Measurements from ENCODE around the gene AADACL2. TPM values are rescaled to one million over a fixed set of nuclear protein-coding genes. Genes with fewer than 3 reads are reported as not detected.
A peak's percentile ranks its signal among the peaks of the same experiment; 100 is the strongest.
"Not testable (repeated sequence)": the region's sequence is repeated elsewhere in the genome, so short reads cannot be mapped to it uniquely, and the experiment has no call there.

AADACL2 gene
- total and polyA plus RNA-seq, 2 experiments from 2014 or later: not detected

DNA sequence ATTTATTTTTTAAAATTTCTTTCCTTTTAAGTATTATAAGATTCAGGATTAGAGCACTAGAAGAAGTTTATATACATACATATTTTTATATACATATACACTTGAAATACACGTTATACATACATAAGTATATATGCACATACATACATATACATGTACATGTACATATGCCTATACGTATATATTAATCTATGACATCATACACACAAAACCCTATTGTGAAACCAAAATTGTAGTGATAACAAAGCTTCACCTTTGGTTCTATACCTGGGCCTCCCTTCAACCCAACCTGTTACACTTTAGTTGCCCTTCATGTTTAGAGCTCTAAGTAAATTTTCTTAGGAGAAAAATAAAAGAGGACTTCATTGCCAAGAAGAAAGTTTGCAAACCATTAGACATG is 17.0 kb downstream of the AADACL2 start:
- in situ Hi-C loops (cut with MboI): no loop called here
- H3K9ac ChIP-seq: no peak overlapping the region
- no peaks in the 10 kb centered on the region; the same call in 1 of the 2 replicates for H3F3A ChIP-seq (ENCODE audit: insufficient read depth)
- DNase-seq: no peak
- peaks cover 8% of the 10 kb centered on the region; the same call in 1 of the 2 replicates for H3K4me1 ChIP-seq (ENCODE audit: insufficient read depth)
- H3K9me3 ChIP-seq (ENCODE audit: low read depth): no peaks in the 10 kb centered on the region
- no peak overlapping the region for H3K27ac ChIP-seq
- TF ChIP-seq EZH2phosphoT487 (IDR thresholded peaks at IDR 0.05; ENCODE audit: insufficient read depth, low read depth): no peak
- TF ChIP-seq EZH2 (IDR thresholded peaks at IDR 0.05; ENCODE audit: insufficient read depth, poor library complexity, severe bottlenecking): no peak
- no peaks in the 10 kb centered on the region for H3K27me3 ChIP-seq (replicated peaks; ENCODE audit: insufficient read depth)
- no peaks in the 10 kb centered on the region; the same call in 1 of the 2 replicates for H3K9me2 ChIP-seq (ENCODE audit: insufficient read depth)
- no peak overlapping the region for H3K4me2 ChIP-seq (ENCODE audit: unreplicated experiment)
- no peaks in the 10 kb centered on the region for H3K79me2 ChIP-seq (ENCODE audit: insufficient read depth)
- no peaks in the 10 kb centered on the region for H4K20me1 ChIP-seq (ENCODE audit: insufficient read depth)
- H3K36me3 ChIP-seq (ENCODE audit: low read depth): no peaks in the 10 kb centered on the region
- WGBS, 2 experiments (ENCODE audit: low coverage in 1 of 2, low lambda C conversion rate in 2 of 2, missing lambda C conversion rate in 2 of 2): 37 to 46% methylated on average over 2 of the region's 2 CpGs
- no peak overlapping the region for H2AFZ ChIP-seq
- H3K4me3 ChIP-seq: no peak overlapping the region

DNA sequence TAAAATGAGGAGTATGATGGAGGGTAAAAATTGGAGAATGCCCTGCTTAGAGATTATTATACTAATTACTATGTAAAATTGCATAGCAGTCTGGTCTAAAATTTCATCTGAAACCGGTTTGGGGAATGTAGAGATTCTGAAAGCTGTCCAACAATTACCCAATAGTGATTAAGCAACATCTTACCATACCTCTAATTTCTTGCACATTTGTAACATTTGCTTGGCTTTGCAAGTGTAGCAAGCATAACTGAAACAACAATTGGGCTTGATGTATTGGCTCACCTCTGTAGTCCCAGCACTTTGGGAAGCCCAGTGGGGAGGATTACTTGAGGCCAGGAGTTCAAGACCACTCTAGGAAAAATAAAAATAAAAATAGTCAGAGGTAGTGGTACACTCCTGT is 17.4 kb downstream of the AADACL2 start:
- Histone ChIP-seq H3K27ac (no peak overlapping the region), H3K4me1 (ENCODE audit: insufficient read depth) (peaks cover 8% of the 10 kb centered on the region; the same call in 1 of the 2 replicates), H3F3A (ENCODE audit: insufficient read depth) (no peaks in the 10 kb centered on the region; the same call in 1 of the 2 replicates), H3K9me2 (ENCODE audit: insufficient read depth) (no peaks in the 10 kb centered on the region; the same call in 1 of the 2 replicates), H3K79me2 (ENCODE audit: insufficient read depth) (no peaks in the 10 kb centered on the region), H3K36me3 (ENCODE audit: low read depth) (no peaks in the 10 kb centered on the region), H4K20me1 (ENCODE audit: insufficient read depth) (no peaks in the 10 kb centered on the region), H3K4me3 (no peak overlapping the region), H2AFZ (no peak overlapping the region), H3K27me3 (replicated peaks; ENCODE audit: insufficient read depth) (no peaks in the 10 kb centered on the region), H3K4me2 (ENCODE audit: unreplicated experiment) (no peak overlapping the region), H3K9me3 (ENCODE audit: low read depth) (no peaks in the 10 kb centered on the region), H3K9ac (no peak overlapping the region)
- no peak for TF ChIP-seq EZH2 (IDR thresholded peaks at IDR 0.05; ENCODE audit: insufficient read depth, poor library complexity, severe bottlenecking)
- no peak for TF ChIP-seq EZH2phosphoT487 (IDR thresholded peaks at IDR 0.05; ENCODE audit: insufficient read depth, low read depth)
- peak; percentile 69 for DNase-seq
- 0% methylated on average over 1 of the region's 1 CpG for whole genome bisulfite sequencing, 2 experiments (ENCODE audit: low coverage in 1 of 2, low lambda C conversion rate in 2 of 2, missing lambda C conversion rate in 2 of 2)
- in situ Hi-C loops (cut with MboI): no loop called here

DNA sequence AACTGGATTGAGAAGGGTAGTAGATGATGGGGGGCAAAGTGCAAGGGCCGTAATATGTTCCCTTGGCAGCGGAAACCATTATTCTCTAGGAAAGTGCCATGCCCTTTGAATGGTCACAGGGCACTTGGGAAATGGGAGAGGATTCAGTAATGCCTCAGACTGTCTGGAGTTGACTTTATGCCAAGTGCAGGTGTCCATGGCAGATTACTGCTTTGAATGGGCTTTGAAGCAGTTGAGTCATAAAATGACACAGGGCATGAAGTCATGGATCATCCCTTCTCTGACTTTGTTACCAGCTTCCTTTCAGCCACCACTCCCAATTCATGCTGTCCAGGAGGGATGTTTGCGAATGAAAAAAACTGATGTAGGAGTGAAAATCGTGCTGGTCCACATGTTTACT is 20.1 kb downstream of the AADACL2 start:
- Histone ChIP-seq H3F3A (ENCODE audit: insufficient read depth) (no peaks in the 10 kb centered on the region; the same call in 1 of the 2 replicates), H3K9me2 (ENCODE audit: insufficient read depth) (no peaks in the 10 kb centered on the region; the same call in 1 of the 2 replicates), H3K27me3 (replicated peaks; ENCODE audit: insufficient read depth) (no peaks in the 10 kb centered on the region), H3K79me2 (ENCODE audit: insufficient read depth) (no peaks in the 10 kb centered on the region), H3K4me2 (ENCODE audit: unreplicated experiment) (no peak overlapping the region), H3K9ac (no peak overlapping the region), H2AFZ (no peak overlapping the region), H3K4me1 (ENCODE audit: insufficient read depth) (peaks cover 8% of the 10 kb centered on the region; the same call in 1 of the 2 replicates), H3K36me3 (ENCODE audit: low read depth) (no peaks in the 10 kb centered on the region), H3K4me3 (no peak overlapping the region), H4K20me1 (ENCODE audit: insufficient read depth) (no peaks in the 10 kb centered on the region), H3K9me3 (ENCODE audit: low read depth) (no peaks in the 10 kb centered on the region), H3K27ac (no peak overlapping the region)
- DNase-seq: no peak
- WGBS, 2 experiments (ENCODE audit: low coverage in 1 of 2, low lambda C conversion rate in 2 of 2, missing lambda C conversion rate in 2 of 2): 79 to 81% methylated on average over 4 of the region's 4 CpGs
- TF ChIP-seq EZH2 (IDR thresholded peaks at IDR 0.05; ENCODE audit: insufficient read depth, poor library complexity, severe bottlenecking) (no peak), EZH2phosphoT487 (IDR thresholded peaks at IDR 0.05; ENCODE audit: insufficient read depth, low read depth) (no peak)
- in situ Hi-C loops (cut with MboI): no loop called here

DNA sequence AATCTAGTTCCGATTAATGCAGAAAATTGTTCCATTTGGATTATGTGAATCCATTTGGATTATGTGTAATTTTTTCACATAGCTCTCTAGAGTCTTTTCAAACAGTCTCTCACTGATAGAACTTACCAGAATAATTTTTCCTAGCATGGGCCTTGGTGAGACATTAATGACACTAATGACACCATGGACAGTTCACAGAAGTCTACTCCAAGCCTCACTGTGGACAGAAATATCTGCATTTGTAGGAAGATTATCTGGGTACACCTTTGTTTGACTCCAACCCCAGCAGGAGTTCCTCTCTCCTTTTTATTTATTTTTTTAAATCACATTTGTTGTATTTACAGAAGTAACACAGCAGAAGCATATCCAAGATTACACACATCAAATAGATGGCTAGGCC is 27.9 kb downstream of the AADACL2 start:
- WGBS, 2 experiments (ENCODE audit: low coverage in 1 of 2, low lambda C conversion rate in 2 of 2, missing lambda C conversion rate in 2 of 2): 93 to 100% methylated on average over 1 of the region's 1 CpG
- no peak for TF ChIP-seq EZH2 (IDR thresholded peaks at IDR 0.05; ENCODE audit: insufficient read depth, poor library complexity, severe bottlenecking)
- no peak overlapping the region for H3K4me3 ChIP-seq
- DNase-seq: no peak
- H3F3A ChIP-seq (ENCODE audit: insufficient read depth): peaks cover 7% of the 10 kb centered on the region
- H4K20me1 ChIP-seq (ENCODE audit: insufficient read depth): no peaks in the 10 kb centered on the region
- peaks cover 11% of the 10 kb centered on the region for H3K4me1 ChIP-seq (ENCODE audit: insufficient read depth)
- no peaks in the 10 kb centered on the region for H3K9me3 ChIP-seq (ENCODE audit: low read depth)
- in situ Hi-C loops (cut with MboI): no loop called here
- H3K27ac ChIP-seq: no peak overlapping the region
- H3K36me3 ChIP-seq (ENCODE audit: low read depth): no peaks in the 10 kb centered on the region
- no peaks in the 10 kb centered on the region for H3K27me3 ChIP-seq (replicated peaks; ENCODE audit: insufficient read depth)
- H2AFZ ChIP-seq: no peak overlapping the region
- H3K9me2 ChIP-seq (ENCODE audit: insufficient read depth): no peaks in the 10 kb centered on the region
- no peak overlapping the region for H3K4me2 ChIP-seq (ENCODE audit: unreplicated experiment)
- H3K9ac ChIP-seq: no peak overlapping the region
- no peaks in the 10 kb centered on the region for H3K79me2 ChIP-seq (ENCODE audit: insufficient read depth)

DNA sequence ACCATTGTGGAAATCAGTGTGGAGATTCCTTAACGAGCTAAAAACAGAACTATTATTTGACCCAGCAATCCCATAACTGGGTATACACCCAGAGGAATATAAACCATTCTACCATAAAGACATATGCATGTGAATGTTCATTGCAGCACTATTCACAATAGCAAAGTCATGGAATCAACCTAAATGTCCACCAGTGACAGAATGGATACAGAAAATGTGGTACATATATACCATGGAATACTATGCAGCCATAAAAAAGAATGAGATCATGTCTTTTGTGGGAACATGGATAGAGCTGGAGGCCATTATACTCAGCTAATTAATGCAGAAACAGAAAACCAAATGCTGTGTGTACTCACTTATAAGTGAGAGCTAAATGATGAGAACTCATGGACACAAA is 31.0 kb downstream of the AADACL2 start:
- H3K79me2 ChIP-seq (ENCODE audit: insufficient read depth); H2AFZ ChIP-seq; H3K4me2 ChIP-seq (ENCODE audit: unreplicated experiment); in situ Hi-C loops (cut with MboI); H3K36me3 ChIP-seq (ENCODE audit: low read depth); H3K9me2 ChIP-seq (ENCODE audit: insufficient read depth); H3K4me3 ChIP-seq; H3K9me3 ChIP-seq (ENCODE audit: low read depth); H3K27ac ChIP-seq; DNase-seq; H4K20me1 ChIP-seq (ENCODE audit: insufficient read depth); H3K9ac ChIP-seq; H3K27me3 ChIP-seq (replicated peaks; ENCODE audit: insufficient read depth): not testable (repeated sequence)
- peaks cover 15% of the 10 kb centered on the region for H3K4me1 ChIP-seq (ENCODE audit: insufficient read depth)
- 78% methylated on average over 1 of the region's 1 CpG for WGBS, 2 experiments (ENCODE audit: low coverage in 1 of 2, low lambda C conversion rate in 2 of 2, missing lambda C conversion rate in 2 of 2)
- H3F3A ChIP-seq (ENCODE audit: insufficient read depth): peaks cover 10% of the 10 kb centered on the region
